WTC11 (cell line): Measurements from ENCODE around the gene POLR2E. TPM values are rescaled to one million over a fixed set of nuclear protein-coding genes. Genes with fewer than 3 reads are reported as not detected.

Experiments
- ATAC-seq: fragments of 200-7000 bp; cut with Tn5 transposase; 2 replicates; pipeline ENCODE4 v1.10.0; 2021; ENCODE audit warnings: mild to moderate bottlenecking, moderate library complexity
- CTCF ChIA-PET: fragments of 300-600 bp; sonication (Branson Sonifier 250); formaldehyde crosslinking; loops from one replicate; lab custom pipeline; 2021; ENCODE audit warnings: antibody characterized with exemption; lab: Charles Lee
- POLR2A ChIA-PET: fragments of 350-600 bp; sonication (Branson Sonifier 250); formaldehyde crosslinking; loops from one replicate; lab custom pipeline; 2021; ENCODE audit warnings: antibody characterized with exemption; lab: Charles Lee
- DNase-seq: peaks from one replicate; pipeline ENCODE4 v3.0.0; 2021; ENCODE audit warnings: low spot score
- H3K27ac Mint-ChIP-seq: 2 replicates; pipeline ENCODE4 v1.8.0; 2021; ENCODE audit warnings: mixed read lengths
- H3K27me3 Mint-ChIP-seq: 2 replicates; pipeline ENCODE4 v1.8.0; 2021; ENCODE audit warnings: low read depth, mild to moderate bottlenecking, moderate library complexity, mixed read lengths
- H3K36me3 Mint-ChIP-seq: 2 replicates; pipeline ENCODE4 v1.8.0; 2021; ENCODE audit warnings: mixed read lengths
- H3K4me1 Mint-ChIP-seq: 2 replicates; pipeline ENCODE4 v1.8.0; 2022; ENCODE audit warnings: mixed read lengths
- H3K4me3 Mint-ChIP-seq: 2 replicates; pipeline ENCODE4 v1.8.0; 2021; ENCODE audit warnings: mild to moderate bottlenecking, moderate library complexity, mixed read lengths
- H3K9me3 Mint-ChIP-seq: 2 replicates; pipeline ENCODE4 v1.8.0; 2021; ENCODE audit warnings: mixed read lengths
- AFF4 ChIP-seq: sonication (generic); formaldehyde crosslinking; IDR thresholded peaks from 2 replicates; pipeline ENCODE4 v1.8.1; 2023; ENCODE audit warnings: mild to moderate bottlenecking, missing genetic modification reagents, borderline replicate concordance
- ATF1 ChIP-seq: sonication (generic); formaldehyde crosslinking; IDR thresholded peaks from 2 replicates; pipeline ENCODE4 v1.8.1; 2023; ENCODE audit warnings: mild to moderate bottlenecking, moderate library complexity, missing genetic modification reagents
- CREM ChIP-seq: sonication (generic); formaldehyde crosslinking; IDR thresholded peaks from 2 replicates; pipeline ENCODE4 v1.8.1; 2022; ENCODE audit warnings: mild to moderate bottlenecking, missing genetic modification reagents, moderate library complexity
- CTCF ChIP-seq: fragments of 200-600 bp; IDR thresholded peaks from 2 replicates; pipeline ENCODE4 v1.8.0; 2022; ENCODE audit warnings: antibody characterized with exemption
- E2F1 ChIP-seq: sonication (generic); formaldehyde crosslinking; IDR thresholded peaks from 2 replicates; pipeline ENCODE4 v1.8.0; 2022; ENCODE audit warnings: mild to moderate bottlenecking, missing genetic modification reagents
- GABPB1 ChIP-seq: sonication (generic); formaldehyde crosslinking; IDR thresholded peaks from 2 replicates; pipeline ENCODE4 v1.8.1; 2023; ENCODE audit warnings: mild to moderate bottlenecking, missing genetic modification reagents
- GRHL2 ChIP-seq: fragments of 250-450 bp; sonication (Bioruptor Pico); IDR thresholded peaks from 2 replicates; pipeline ENCODE4 v1.8.0; 2022; ENCODE audit warnings: mild to moderate bottlenecking, moderate library complexity; ENCODE audit not compliant: insufficient replicate concordance, severe bottlenecking
- GTF2I ChIP-seq: fragments of 250-450 bp; sonication (Bioruptor Pico); conservative IDR thresholded peaks from 2 replicates; pipeline ENCODE4 v1.4.0; 2021; ENCODE audit warnings: mild to moderate bottlenecking
- NR2C2 ChIP-seq: sonication (generic); formaldehyde crosslinking; IDR thresholded peaks from 2 replicates; pipeline ENCODE4 v1.8.0; 2022; ENCODE audit warnings: mild to moderate bottlenecking, missing genetic modification reagents
- PRRX2 ChIP-seq: fragments of 250-450 bp; sonication (Bioruptor Pico); IDR thresholded peaks from 2 replicates; pipeline ENCODE4 v1.8.0; 2021; ENCODE audit warnings: mild to moderate bottlenecking
- RELA ChIP-seq: sonication (generic); formaldehyde crosslinking; IDR thresholded peaks from 2 replicates; pipeline ENCODE4 v1.8.1; 2022; ENCODE audit warnings: missing genetic modification reagents, mild to moderate bottlenecking, borderline replicate concordance
- SMAD4 ChIP-seq: sonication (generic); formaldehyde crosslinking; IDR thresholded peaks from 2 replicates; pipeline ENCODE4 v1.8.0; 2022; ENCODE audit warnings: mild to moderate bottlenecking, missing genetic modification reagents
- SP1 ChIP-seq: sonication (generic); formaldehyde crosslinking; conservative IDR thresholded peaks from 2 replicates; pipeline ENCODE4 v1.8.1; 2022; ENCODE audit warnings: missing genetic modification reagents
- STAT6 ChIP-seq: sonication (generic); formaldehyde crosslinking; conservative IDR thresholded peaks from 2 replicates; pipeline ENCODE4 v1.8.1; 2023; ENCODE audit warnings: mild to moderate bottlenecking, low read depth, missing genetic modification reagents, moderate library complexity
- TEAD1 ChIP-seq: sonication (generic); formaldehyde crosslinking; IDR thresholded peaks from 2 replicates; pipeline ENCODE4 v1.8.0; 2022; ENCODE audit warnings: mild to moderate bottlenecking, missing genetic modification reagents
- USF2 ChIP-seq: sonication (generic); formaldehyde crosslinking; IDR thresholded peaks from 2 replicates; pipeline ENCODE4 v1.8.1; 2023; ENCODE audit warnings: mild to moderate bottlenecking, missing genetic modification reagents, moderate library complexity
- ZNF219 ChIP-seq: sonication (generic); formaldehyde crosslinking; IDR thresholded peaks from 2 replicates; pipeline ENCODE4 v1.8.0; 2023; ENCODE audit warnings: missing genetic modification reagents, mild to moderate bottlenecking, borderline replicate concordance
- ZNF423 ChIP-seq: fragments of 250-450 bp; sonication (Bioruptor Pico); IDR thresholded peaks from 2 replicates; pipeline ENCODE4 v2.1.2; 2022; ENCODE audit warnings: mild to moderate bottlenecking, moderate library complexity
- total RNA-seq: library from RNA; stranded (reverse); gene quantifications from 3 replicates; pipeline ENCODE4 v1.2.3, GENCODE V29; 2021

The POLR2E gene
- total RNA-seq, 1 experiment from 2014 or later, result 275 TPM

GRCh38 chr19:1086613-1087012 lies 8.6 kb downstream of the POLR2E start:
- Mint-ChIP-seq H3K27me3 (no peaks in the 10 kb centered on the region), H3K36me3 (peaks cover 17% of the 10 kb centered on the region), H3K27ac (no peak overlapping the region), H3K9me3 (no peaks in the 10 kb centered on the region), H3K4me3 (no peak overlapping the region), H3K4me1 (no peaks in the 10 kb centered on the region; the same call in 1 of the 2 replicates)
- no peak for TF ChIP-seq USF2
- no peak for TF ChIP-seq SP1
- no peak for TF ChIP-seq GABPB1 (CRISPR knock-in tag)
- no peak for TF ChIP-seq STAT6 (CRISPR knock-in tag)
- TF ChIP-seq CREM, result no peak
- no peak for TF ChIP-seq E2F1 (CRISPR knock-in tag)
- no peak for TF ChIP-seq AFF4
- no peak for TF ChIP-seq ZNF219 (CRISPR knock-in tag)
- TF ChIP-seq GTF2I (CRISPR knock-in tag), result no peak
- no peak for TF ChIP-seq SMAD4
- no peak for TF ChIP-seq CTCF
- TF ChIP-seq ZNF423, result no peak
- no peak for TF ChIP-seq NR2C2
- ChIA-PET POLR2A (interaction anchor here (1.2 kb wide), 1 partner anchor 8 kb away, joined by 4 read pairs; no protein-coding TSS in a partner anchor), CTCF (interaction anchor here (0.9 to 1.5 kb wide), 5 partner anchors 16 to 158 kb away, joined by 3 to 5 read pairs (median 4); partner anchors contain the start of gene ARHGAP45)
- DNase-seq (no peak), ATAC-seq (no peak)

- no peaks in the 10 kb centered on the region for H3K9me3 Mint-ChIP-seq
- no peaks in the 10 kb centered on the region for H3K27me3 Mint-ChIP-seq
- no peak overlapping the region for H3K4me3 Mint-ChIP-seq
- peaks cover 17% of the 10 kb centered on the region for H3K36me3 Mint-ChIP-seq
- ChIA-PET CTCF (interaction anchor here (0.6 to 1.5 kb wide), 6 partner anchors 17 to 300 kb away, joined by 3 to 5 read pairs (median 4); partner anchors contain the start of gene ARHGAP45), POLR2A (interaction anchor here (0.6 to 1.2 kb wide), 4 partner anchors 9 to 417 kb away, joined by 3 to 4 read pairs (median 3); no protein-coding TSS in a partner anchor)
- DNase-seq, result no peak
- TF ChIP-seq RELA (CRISPR knock-in tag), result peak; percentile 67; the same call in 1 of the 2 replicates
- TF ChIP-seq PRRX2 (CRISPR knock-in tag), result 0 out of 2 replicates have a peak, but pooled peaks have one; percentile 31
- TF ChIP-seq GTF2I (CRISPR knock-in tag), result no peak
- TF ChIP-seq GRHL2 (CRISPR knock-in tag), result no peak
- TF ChIP-seq TEAD1 (CRISPR knock-in tag), result no peak
- no peak for TF ChIP-seq ATF1 (CRISPR knock-in tag)
- peak overlapping the region; percentile 88; the same call in 1 of the 2 replicates for H3K27ac Mint-ChIP-seq
- no peak for ATAC-seq
- no peaks in the 10 kb centered on the region; the same call in 1 of the 2 replicates for H3K4me1 Mint-ChIP-seq
These were observed 9.3 kb downstream of the POLR2E start for GRCh38 chr19:1085676-1086442.
